Panc1 (cell line): Measurements from ENCODE around the gene RNU1-4. TPM values are rescaled to one million over a fixed set of nuclear protein-coding genes. Genes with fewer than 3 reads are reported as not detected.
"Not testable (repeated sequence)": the region's sequence is repeated elsewhere in the genome, so short reads cannot be mapped to it uniquely, and the experiment has no call there.

Experiments
- ATAC-seq: fragments of 200-7000 bp; cut with Tn5 transposase; 2 replicates; pipeline ENCODE4 v1.9.1; 2020; ENCODE audit warnings: mild to moderate bottlenecking, moderate library complexity
- BruUV-seq: library from RNA; stranded (reverse); fragments of 400-500 nt; replicated peaks from 2 replicates; lab custom pipeline; 2021; lab: Mats Ljungman, UMichigan
- CTCF ChIA-PET: fragments of 300-600 bp; sonication (Branson Sonifier 250); formaldehyde crosslinking; loops from one replicate; lab custom pipeline; 2022; ENCODE audit warnings: antibody characterized with exemption; lab: Charles Lee
- POLR2A ChIA-PET: fragments of 300-600 bp; sonication (Branson Sonifier 250); formaldehyde crosslinking; loops from one replicate; lab custom pipeline; 2022; ENCODE audit warnings: antibody characterized with exemption; lab: Charles Lee
- DNase-seq: peaks from one replicate; pipeline ENCODE4 v3.0.0-alpha.2; 2010; ENCODE audit warnings: low read depth, low spot score
- H3K27ac ChIP-seq: 2 replicates; pipeline ENCODE4 v1.5.1; 2011; ENCODE audit warnings: mild to moderate bottlenecking, low read length, inconsistent platforms
- H3K27me3 ChIP-seq: fragments of 200-500 bp; sonication (Bioruptor generic); 2 replicates; pipeline ENCODE4 v1.6.0; 2014; ENCODE audit warnings: low read length, inconsistent platforms; ENCODE audit not compliant: control insufficient read depth, insufficient read depth
- H3K36me3 ChIP-seq: fragments of 200-500 bp; sonication (Bioruptor generic); 2 replicates; pipeline ENCODE4 v1.5.1; 2014; ENCODE audit warnings: inconsistent platforms, mild to moderate bottlenecking, low read length, moderate library complexity; ENCODE audit not compliant: control insufficient read depth, insufficient read depth
- H3K4me1 ChIP-seq: 2 replicates; pipeline ENCODE4 v1.5.1; 2011; ENCODE audit warnings: inconsistent platforms, mild to moderate bottlenecking, low read length, moderate library complexity; ENCODE audit not compliant: control insufficient read depth, insufficient read depth
- H3K4me3 ChIP-seq, 2 experiments: 2 replicates each; pipeline ENCODE4 v1.5.1; 2011 to 2012; ENCODE audit warnings: low read depth in 2 of 2, low read length in 2 of 2, mild to moderate bottlenecking in 2 of 2, inconsistent platforms in 1 of 2, moderate library complexity in 1 of 2
- H3K9me3 ChIP-seq: fragments of 200-500 bp; sonication (Bioruptor generic); 2 replicates; pipeline ENCODE4 v1.5.1; 2014; ENCODE audit warnings: low read depth, mild to moderate bottlenecking, inconsistent platforms, low read length, moderate library complexity; ENCODE audit not compliant: control insufficient read depth, insufficient read depth
- in situ Hi-C: cut with HindIII; loops from 2 replicates; pipeline ENCODE4 v1.10.0; 2016; ENCODE audit warnings: low sequenced_read_pairs, low pct_unique_long_range_greater_than_20kb
- intact Hi-C: fragments of 100-400 bp; cut with micrococcal nuclease; formaldehyde crosslinking; loops from one replicate; pipeline ENCODE4 v1.10.0; 2022; ENCODE audit not compliant: unreplicated experiment
- total RNA-seq: library from RNA; stranded (reverse); gene quantifications from one replicate; pipeline ENCODE4 v1.2.1, GENCODE V29; 2021; ENCODE audit not compliant: unreplicated experiment

Gene RNU1-4
- total RNA-seq, 1 experiment from 2014 or later, result 1,290 TPM

DNA sequence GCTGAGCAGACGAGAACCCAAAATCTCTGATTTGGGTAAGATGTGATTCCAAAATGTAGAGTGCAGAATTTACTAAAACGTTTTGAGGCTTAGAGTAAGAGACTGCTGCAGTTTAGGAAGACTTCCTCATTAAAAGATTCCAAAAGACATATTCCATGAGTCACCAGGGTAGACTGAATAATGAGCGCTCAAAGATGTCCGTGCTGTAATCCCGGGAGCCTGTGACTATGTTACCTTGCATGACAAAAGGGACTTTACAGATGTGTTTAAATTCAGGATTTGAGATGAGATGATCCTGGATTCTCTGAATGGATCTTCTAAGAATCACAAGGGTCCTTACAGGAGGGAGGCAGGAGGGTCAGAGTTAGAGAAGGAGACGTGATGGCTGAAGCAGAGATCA lies 33.4 kb downstream of the RNU1-4 start:
- H3K27me3 ChIP-seq, H3K36me3 ChIP-seq, H3K9me3 ChIP-seq, H3K4me1 ChIP-seq, BruUV-seq, POLR2A ChIA-PET, in situ Hi-C loops, intact Hi-C loops, ATAC-seq, CTCF ChIA-PET, H3K27ac ChIP-seq, DNase-seq, H3K4me3 ChIP-seq: not testable (repeated sequence)

DNA sequence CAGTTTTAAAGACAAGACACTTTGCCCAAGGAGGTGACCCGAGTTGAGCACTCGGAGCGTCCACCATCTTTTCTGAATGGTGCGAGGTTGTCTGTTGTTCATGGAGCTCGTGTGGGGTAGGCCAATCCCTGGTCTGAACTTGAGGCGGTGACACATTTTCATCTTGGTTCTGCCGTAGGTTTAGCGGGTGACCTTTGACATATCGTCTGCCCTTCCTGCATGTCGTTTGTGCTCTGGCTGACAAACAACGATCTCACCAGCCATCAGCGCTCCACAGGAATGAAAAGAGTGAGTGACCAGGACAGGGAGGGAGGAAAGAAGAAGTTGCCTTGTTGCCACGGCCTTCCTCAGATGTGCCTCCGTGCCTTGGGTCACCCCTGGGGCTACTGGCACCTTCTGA lies 34.5 kb downstream of the RNU1-4 start:
- H3K9me3 ChIP-seq, ATAC-seq, POLR2A ChIA-PET, H3K4me3 ChIP-seq, H3K36me3 ChIP-seq, intact Hi-C loops, H3K27me3 ChIP-seq, BruUV-seq, H3K27ac ChIP-seq, CTCF ChIA-PET, in situ Hi-C loops, DNase-seq, H3K4me1 ChIP-seq: not testable (repeated sequence)

DNA sequence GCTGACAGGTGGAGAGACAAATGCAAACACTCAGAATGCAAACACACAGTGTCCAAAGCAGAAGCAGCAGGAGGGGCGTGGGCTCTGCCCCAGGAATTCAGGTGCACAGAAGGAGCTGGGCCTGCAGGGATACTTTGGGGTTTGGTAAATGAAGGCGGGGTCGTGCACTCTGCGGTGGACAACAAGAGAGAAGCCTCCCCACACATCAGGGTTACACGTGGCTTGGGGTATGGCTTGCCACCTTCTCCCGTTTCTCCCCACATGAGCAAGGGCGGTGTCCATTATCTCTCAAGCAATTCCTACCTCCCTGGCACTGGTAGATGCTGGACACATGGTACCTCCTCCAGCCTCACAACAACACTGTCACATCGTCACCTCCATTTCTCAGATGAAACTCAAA lies 35.0 kb downstream of the RNU1-4 start:
- H3K27me3 ChIP-seq, H3K27ac ChIP-seq, intact Hi-C loops, in situ Hi-C loops, BruUV-seq, POLR2A ChIA-PET, H3K4me3 ChIP-seq, H3K4me1 ChIP-seq, ATAC-seq, H3K36me3 ChIP-seq, DNase-seq, CTCF ChIA-PET, H3K9me3 ChIP-seq: not testable (repeated sequence)

DNA sequence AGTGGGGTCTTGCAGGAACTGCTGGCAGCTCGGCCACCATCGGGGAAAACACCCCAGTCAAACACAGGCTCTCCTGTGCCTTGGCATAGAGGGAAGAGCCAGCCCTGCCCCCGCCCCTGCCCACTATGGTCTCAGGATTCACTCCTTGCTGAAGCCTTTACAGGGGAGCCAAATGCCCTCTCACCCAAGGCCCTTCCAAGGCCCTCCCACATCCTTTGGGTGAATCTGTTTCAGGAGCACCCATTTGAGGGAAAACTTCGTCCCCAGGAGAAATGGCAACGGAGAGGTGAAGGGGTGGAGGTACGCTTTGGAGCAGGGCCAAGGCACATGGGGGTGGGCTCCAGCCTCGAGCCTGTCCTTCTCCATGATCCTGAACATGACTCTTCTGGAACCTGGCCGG lies 35.9 kb downstream of the RNU1-4 start:
- H3K9me3 ChIP-seq, H3K27ac ChIP-seq, H3K27me3 ChIP-seq, POLR2A ChIA-PET, DNase-seq, CTCF ChIA-PET, intact Hi-C loops, H3K4me1 ChIP-seq, in situ Hi-C loops, ATAC-seq, BruUV-seq, H3K4me3 ChIP-seq, H3K36me3 ChIP-seq: not testable (repeated sequence)

DNA sequence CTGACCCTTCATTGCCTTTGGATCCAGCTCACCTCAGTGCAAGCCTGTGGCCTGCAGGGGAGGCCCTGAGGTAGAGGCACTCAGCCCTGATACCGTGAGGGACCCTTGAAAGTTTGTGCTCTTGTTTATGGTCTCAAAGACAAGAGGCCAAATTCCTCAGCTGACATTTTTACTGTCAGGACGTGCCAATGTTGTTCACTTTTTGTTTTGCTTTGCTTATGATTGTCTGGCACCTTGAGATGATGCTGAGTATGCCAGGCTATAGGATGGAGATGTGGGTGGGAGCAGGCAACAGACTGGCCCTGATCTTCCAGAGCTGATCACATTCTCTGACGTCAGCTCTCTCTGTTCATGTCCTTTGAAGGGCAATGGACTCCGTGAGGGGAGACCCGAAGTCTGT lies 36.5 kb downstream of the RNU1-4 start:
- intact Hi-C loops, H3K36me3 ChIP-seq, ATAC-seq, H3K27ac ChIP-seq, H3K9me3 ChIP-seq, CTCF ChIA-PET, H3K4me1 ChIP-seq, BruUV-seq, H3K27me3 ChIP-seq, DNase-seq, in situ Hi-C loops, POLR2A ChIA-PET, H3K4me3 ChIP-seq: not testable (repeated sequence)

DNA sequence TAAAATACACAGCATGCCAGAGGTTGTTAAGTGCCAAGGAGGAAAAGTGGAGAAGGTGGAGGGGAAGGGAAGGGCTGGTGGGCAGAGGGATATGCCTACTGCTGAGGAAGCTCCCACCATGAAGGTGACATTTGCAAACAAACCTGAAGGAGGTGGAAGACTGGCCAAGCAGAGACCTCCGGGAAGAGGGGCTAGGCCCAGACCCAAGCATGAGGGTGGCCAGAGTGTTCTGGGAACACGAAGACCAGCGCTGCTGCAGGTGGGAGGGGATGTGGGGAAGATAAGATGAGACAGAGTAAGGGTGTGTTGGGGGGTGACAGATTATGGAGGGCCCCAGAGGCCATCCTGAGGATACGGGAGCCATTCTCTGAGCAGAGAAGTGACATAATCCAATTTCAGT lies 37.5 kb downstream of the RNU1-4 start:
- CTCF ChIA-PET, H3K4me3 ChIP-seq, H3K4me1 ChIP-seq, DNase-seq, POLR2A ChIA-PET, H3K27ac ChIP-seq, ATAC-seq, in situ Hi-C loops, BruUV-seq, H3K27me3 ChIP-seq, H3K9me3 ChIP-seq, intact Hi-C loops, H3K36me3 ChIP-seq: not testable (repeated sequence)

DNA sequence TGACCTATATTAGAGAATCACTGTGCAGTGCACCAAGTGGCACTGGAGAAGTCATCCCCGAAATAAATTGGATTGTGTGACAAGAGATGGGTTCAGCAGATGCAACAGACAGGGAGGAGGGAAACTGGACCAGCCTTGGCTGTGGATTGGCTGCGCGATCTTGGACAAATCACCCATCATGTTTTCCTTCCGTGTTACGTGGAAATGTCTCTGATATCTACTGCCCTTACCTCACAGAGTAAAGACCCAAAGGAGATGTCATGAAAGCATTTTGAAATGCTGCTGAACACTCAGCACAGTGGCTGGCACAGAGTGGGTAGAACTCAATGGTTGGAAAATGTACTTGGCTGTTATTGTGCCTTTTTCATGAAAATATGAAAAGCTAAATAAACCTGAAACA lies 39.2 kb downstream of the RNU1-4 start:
- H3K36me3 ChIP-seq, ATAC-seq, intact Hi-C loops, H3K27ac ChIP-seq, H3K9me3 ChIP-seq, H3K4me3 ChIP-seq, DNase-seq, BruUV-seq, POLR2A ChIA-PET, H3K27me3 ChIP-seq, in situ Hi-C loops, CTCF ChIA-PET, H3K4me1 ChIP-seq: not testable (repeated sequence)

DNA sequence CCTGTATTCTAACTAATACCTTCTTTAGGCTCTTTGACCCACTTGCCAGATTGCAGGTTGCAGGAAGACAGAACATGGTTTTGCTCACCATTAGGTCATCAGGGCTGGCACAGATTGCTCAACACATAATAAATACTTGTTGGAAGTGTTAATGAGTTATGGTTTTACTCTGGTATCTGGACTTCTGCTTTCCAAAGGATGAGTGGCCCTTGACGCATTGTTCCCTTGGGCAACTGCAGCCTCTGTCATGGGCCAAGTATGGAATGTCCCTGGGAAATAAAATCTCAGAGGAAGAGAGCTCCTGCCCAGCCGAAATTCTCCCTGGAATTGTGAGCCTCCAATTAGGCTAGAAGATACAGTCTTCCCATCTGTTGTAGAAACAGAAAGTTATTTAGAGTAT lies 40.7 kb downstream of the RNU1-4 start:
- in situ Hi-C loops, H3K36me3 ChIP-seq, BruUV-seq, H3K27me3 ChIP-seq, DNase-seq, H3K9me3 ChIP-seq, H3K4me3 ChIP-seq, H3K4me1 ChIP-seq, POLR2A ChIA-PET, CTCF ChIA-PET, intact Hi-C loops, H3K27ac ChIP-seq: not testable (repeated sequence)
- ATAC-seq, result peak; percentile 82
